Measurements from ENCODE around the gene SSH2.
"Not testable (repeated sequence)": the region's sequence is repeated elsewhere in the genome, so short reads cannot be mapped to it uniquely, and the experiment has no call there.

The SSH2 gene

GRCh38 chr17:29906969-29907368, 23.1 kb downstream of the SSH2 start:
- DNase-seq: no peak
- no peak for TF ChIP-seq CTCF (IDR thresholded peaks at IDR 0.05; ENCODE audit: low read depth, low read length)
- Histone ChIP-seq H3K27me3 (no peaks in the 10 kb centered on the region), H3K4me3 (ENCODE audit: low read depth, low read length) (no peak overlapping the region), H3K4me1 (no peaks in the 10 kb centered on the region), H3K36me3 (no peaks in the 10 kb centered on the region), H3K9me3 (no peaks in the 10 kb centered on the region)

- TF ChIP-seq CTCF (IDR thresholded peaks at IDR 0.05; ENCODE audit: low read depth, low read length): no peak
- Histone ChIP-seq H3K36me3 (no peaks in the 10 kb centered on the region), H3K27me3 (no peaks in the 10 kb centered on the region), H3K4me1 (no peaks in the 10 kb centered on the region), H3K4me3 (ENCODE audit: low read depth, low read length) (no peak overlapping the region), H3K9me3 (no peaks in the 10 kb centered on the region)
- no peak for DNase-seq
Observed at GRCh38 chr17:29905879-29906167, 24.2 kb downstream of the SSH2 start.

DNA sequence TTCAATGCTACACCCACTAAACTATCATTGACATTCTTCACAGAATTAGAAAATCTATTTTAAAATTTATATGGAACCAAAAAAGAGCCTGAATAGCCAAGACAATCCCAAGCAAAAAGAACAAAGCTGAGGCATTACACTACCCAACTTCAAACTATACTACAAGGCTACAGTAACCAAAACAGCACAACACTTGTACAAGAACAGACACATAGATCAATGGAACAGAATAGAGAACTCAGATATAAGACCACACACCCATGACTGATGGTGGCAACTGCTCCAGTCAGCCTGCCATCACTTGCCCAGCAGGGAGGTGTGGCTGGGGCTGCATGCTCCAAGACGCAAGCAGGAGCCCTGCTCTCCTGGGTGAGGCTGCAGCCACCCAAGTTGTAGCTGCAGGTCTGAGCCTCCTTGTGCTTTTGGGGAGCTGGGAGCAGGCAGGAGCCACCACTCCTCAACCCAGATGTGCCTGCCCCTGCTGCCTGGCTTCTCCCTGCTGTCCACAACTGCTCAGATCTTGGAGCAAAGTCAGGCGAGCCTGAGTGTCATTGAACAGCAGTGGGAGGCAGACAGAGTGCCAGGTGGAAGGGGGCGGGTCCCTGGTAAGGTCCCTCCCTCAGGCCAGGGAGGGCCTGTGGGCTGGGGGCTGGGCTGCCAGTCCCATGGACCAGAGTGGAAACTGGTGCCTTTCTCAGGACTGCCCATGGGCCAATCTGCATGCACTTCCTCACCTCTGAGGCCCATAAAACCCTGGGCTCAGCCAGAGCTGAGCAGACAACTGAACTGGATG, 24.7 kb downstream of the SSH2 start:
- DNase-seq: no peak
- no peak for TF ChIP-seq CTCF (IDR thresholded peaks at IDR 0.05; ENCODE audit: low read depth, low read length)

GRCh38 chr17:29903471-29903870, 26.6 kb downstream of the SSH2 start:
- DNase-seq: no peak

More for the DNA sequence above, 24.7 kb downstream of the SSH2 start:
- Histone ChIP-seq H3K27me3 (no peaks in the 10 kb centered on the region), H3K4me1 (no peaks in the 10 kb centered on the region), H3K9me3 (no peaks in the 10 kb centered on the region), H3K36me3 (no peaks in the 10 kb centered on the region), H3K4me3 (ENCODE audit: low read depth, low read length) (no peak overlapping the region)

GRCh38 chr17:29897136-29897535, 32.9 kb downstream of the SSH2 start:
- DNase-seq; H3K4me3 ChIP-seq (ENCODE audit: low read depth, low read length); H3K9me3 ChIP-seq; H3K4me1 ChIP-seq; H3K27me3 ChIP-seq; H3K36me3 ChIP-seq: not testable (repeated sequence)

More at GRCh38 chr17:29903471-29903870, 26.6 kb downstream of the SSH2 start:
- Histone ChIP-seq H3K4me3 (ENCODE audit: low read depth, low read length) (no peak overlapping the region), H3K27me3 (no peaks in the 10 kb centered on the region), H3K4me1 (no peaks in the 10 kb centered on the region), H3K9me3 (no peaks in the 10 kb centered on the region), H3K36me3 (no peaks in the 10 kb centered on the region)
- TF ChIP-seq CTCF (IDR thresholded peaks at IDR 0.05; ENCODE audit: low read depth, low read length): no peak

- no peak for DNase-seq
- H3K9me3 ChIP-seq: no peaks in the 10 kb centered on the region
- H3K27me3 ChIP-seq: no peaks in the 10 kb centered on the region
- H3K36me3 ChIP-seq: no peaks in the 10 kb centered on the region
- H3K4me3 ChIP-seq (ENCODE audit: low read depth, low read length): no peak overlapping the region
- no peaks in the 10 kb centered on the region for H3K4me1 ChIP-seq
- no peak for TF ChIP-seq CTCF (IDR thresholded peaks at IDR 0.05; ENCODE audit: low read depth, low read length)
Observed at GRCh38 chr17:29892201-29892600, 37.8 kb downstream of the SSH2 start.

Data from BE2C (cell line).